ENCODE results near the gene LRRC8D.

The LRRC8D gene

DNA sequence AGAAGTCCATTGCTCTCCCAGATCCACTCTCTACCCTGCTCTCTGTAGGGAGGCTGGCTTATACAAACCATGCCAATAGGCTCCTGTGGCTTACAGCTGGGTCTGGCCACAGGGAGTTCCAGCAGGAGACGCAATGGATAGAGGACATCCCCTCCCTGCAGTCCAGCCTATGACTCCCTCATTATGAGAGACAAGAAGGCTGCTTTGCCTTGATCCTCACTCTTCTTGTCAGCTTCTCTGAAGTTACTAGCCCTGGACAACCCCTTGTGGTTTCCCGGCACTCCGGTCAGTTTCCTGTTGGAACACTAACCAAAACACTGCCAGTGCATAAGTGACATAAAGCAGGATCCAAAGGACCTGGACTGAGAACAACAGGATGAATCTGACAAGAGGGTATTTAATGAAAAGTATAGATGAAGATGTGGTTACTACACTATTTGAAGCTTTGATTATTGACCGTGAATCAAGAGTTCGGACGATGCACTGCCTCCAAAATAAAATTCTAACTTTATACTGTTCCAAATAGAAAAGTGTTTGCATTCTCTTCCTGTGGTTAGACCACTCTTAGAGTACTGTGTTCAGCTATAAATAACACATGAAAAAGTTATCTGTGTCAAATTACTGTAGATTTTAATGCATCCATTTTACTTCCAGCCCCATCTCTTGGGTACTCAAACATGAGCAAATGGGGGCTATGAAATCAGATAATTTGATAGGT, 141.4 kb downstream of the LRRC8D start:
- no peak overlapping the region for H3K4me3 ChIP-seq (ENCODE audit: low read depth, low read length)
- DNase-seq (ENCODE audit: low read depth) = no peak
- TF ChIP-seq, protein P1, sequence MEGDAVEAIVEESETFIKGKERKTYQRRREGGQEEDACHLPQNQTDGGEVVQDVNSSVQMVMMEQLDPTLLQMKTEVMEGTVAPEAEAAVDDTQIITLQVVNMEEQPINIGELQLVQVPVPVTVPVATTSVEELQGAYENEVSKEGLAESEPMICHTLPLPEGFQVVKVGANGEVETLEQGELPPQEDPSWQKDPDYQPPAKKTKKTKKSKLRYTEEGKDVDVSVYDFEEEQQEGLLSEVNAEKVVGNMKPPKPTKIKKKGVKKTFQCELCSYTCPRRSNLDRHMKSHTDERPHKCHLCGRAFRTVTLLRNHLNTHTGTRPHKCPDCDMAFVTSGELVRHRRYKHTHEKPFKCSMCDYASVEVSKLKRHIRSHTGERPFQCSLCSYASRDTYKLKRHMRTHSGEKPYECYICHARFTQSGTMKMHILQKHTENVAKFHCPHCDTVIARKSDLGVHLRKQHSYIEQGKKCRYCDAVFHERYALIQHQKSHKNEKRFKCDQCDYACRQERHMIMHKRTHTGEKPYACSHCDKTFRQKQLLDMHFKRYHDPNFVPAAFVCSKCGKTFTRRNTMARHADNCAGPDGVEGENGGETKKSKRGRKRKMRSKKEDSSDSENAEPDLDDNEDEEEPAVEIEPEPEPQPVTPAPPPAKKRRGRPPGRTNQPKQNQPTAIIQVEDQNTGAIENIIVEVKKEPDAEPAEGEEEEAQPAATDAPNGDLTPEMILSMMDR (IDR thresholded peaks at IDR 0.05; ENCODE audit: low read depth, low read length, missing control alignments) = no peak

DNA sequence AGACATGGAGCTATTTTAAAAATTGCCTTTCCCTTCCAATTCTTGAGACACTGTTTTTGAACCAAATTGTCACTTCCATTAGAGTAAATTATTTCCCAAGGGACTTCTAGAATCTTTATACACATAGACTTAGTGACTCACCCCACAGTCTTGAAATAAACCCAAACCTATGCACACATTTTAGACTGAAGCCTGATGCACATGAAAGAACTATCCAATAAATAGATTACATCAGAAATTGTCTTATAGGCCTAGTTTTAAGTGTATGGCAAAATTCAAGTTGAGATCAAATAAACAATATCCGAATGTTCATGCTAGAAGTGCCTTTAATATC, 141.9 kb downstream of the LRRC8D start:
- no peak for DNase-seq (ENCODE audit: low read depth)
- H3K4me3 ChIP-seq (ENCODE audit: low read depth, low read length) = no peak overlapping the region
- TF ChIP-seq, protein P1 (IDR thresholded peaks at IDR 0.05; ENCODE audit: low read depth, low read length, missing control alignments) = no peak

DNA sequence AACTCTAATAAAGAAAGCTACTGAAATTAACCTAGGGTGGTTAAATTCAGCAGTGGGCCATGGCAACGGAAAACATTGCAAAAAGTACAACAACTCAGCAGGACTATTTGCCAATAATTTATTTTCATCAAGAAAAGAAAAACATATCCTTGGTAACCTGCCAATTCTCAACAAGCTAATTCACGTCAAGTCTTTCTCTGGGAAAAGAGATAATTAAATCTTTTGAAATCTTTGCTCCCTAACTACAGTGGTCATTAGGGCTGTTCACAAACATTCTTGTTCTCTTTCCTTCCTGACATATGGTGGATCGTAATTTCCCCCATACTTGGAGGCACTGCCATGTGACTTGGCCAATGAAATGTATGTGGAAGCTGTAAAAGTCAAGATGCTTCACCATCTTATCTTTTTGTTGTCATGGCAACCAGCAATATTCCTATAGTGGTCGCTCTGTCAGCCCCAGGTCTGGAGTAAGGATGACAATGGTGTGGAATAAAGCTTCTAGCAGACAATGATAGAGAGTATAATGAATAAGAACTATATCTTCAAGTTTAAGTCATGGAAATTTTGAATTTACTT, 144.4 kb downstream of the LRRC8D start:
- TF ChIP-seq, protein P1 (IDR thresholded peaks at IDR 0.05; ENCODE audit: low read depth, low read length, missing control alignments) = no peak
- DNase-seq (ENCODE audit: low read depth) = no peak
- no peak overlapping the region for H3K4me3 ChIP-seq (ENCODE audit: low read depth, low read length)

DNA sequence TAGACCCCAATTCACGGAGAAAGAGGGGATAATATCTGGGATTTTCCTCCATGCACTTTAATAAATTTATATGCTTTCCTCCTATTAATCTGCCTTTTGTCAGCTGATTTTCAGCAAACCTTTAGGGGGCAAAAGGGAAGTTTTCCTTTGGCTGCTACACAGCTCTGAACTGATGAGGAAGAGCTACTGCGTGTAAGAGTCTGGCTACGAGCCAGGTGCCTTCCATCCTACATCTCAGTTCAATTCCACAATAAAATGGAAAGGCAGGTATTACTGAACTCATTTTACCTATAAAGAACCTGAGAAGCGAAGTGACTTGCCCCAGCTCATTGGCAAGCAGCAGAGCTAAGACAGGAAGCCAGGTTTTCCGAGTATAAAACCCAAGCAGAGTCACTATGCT, 145.8 kb downstream of the LRRC8D start:
- H3K4me3 ChIP-seq (ENCODE audit: low read depth, low read length) = no peak overlapping the region
- TF ChIP-seq, protein P1 (IDR thresholded peaks at IDR 0.05; ENCODE audit: low read depth, low read length, missing control alignments) = no peak
- DNase-seq (ENCODE audit: low read depth) = no peak

DNA sequence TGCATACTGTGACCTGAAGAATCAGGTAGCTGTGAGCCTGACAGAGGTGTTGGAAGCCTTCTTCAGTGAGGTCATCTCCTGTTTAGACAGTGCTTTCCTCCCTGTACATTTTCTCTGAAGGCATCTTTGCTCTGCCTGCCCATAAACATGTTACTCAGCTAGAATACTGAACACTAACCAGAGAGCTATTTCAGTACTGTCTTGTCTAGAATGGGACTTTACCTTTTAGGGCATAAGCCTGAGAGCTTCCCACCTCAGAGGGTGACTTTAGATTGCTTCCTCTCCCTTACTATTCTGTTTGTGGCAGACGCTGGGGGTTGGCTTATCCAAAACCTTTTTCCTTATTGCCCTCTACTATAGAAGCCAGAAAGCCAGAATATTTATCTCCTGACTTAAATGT, 150.8 kb downstream of the LRRC8D start:
- DNase-seq (ENCODE audit: low read depth) = no peak
- TF ChIP-seq, protein P1 (IDR thresholded peaks at IDR 0.05; ENCODE audit: low read depth, low read length, missing control alignments) = no peak
- H3K4me3 ChIP-seq (ENCODE audit: low read depth, low read length) = no peak overlapping the region

DNA sequence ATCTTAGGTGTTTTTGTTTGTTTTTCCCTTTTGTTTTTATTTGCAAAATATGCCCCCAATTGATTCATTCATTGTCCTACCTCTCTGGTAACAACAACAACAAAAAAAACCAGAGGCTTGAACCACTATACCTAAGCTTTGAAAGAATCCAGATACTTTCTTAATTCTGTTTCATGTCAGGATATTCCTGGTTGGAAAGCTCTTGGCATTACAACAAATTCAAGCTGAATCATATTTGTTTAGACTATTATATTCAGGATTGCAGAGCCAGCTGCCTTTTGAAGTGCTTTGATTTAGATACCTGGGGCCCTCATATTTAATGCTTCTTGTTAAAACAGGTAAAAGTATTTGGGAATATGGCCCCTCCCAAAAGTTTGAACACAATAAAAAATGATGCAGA, 151.2 kb downstream of the LRRC8D start:
- TF ChIP-seq, protein P1 (IDR thresholded peaks at IDR 0.05; ENCODE audit: low read depth, low read length, missing control alignments) = no peak
- no peak overlapping the region for H3K4me3 ChIP-seq (ENCODE audit: low read depth, low read length)
- DNase-seq (ENCODE audit: low read depth) = no peak
